Measurements from ENCODE around the gene CTDSPL. TPM values are rescaled to one million over a fixed set of nuclear protein-coding genes. Genes with fewer than 3 reads are reported as not detected.

The CTDSPL gene
- total RNA-seq, 4 donors from 2014 or later, result 39.8 to 105 (median 56.2) TPM

DNA sequence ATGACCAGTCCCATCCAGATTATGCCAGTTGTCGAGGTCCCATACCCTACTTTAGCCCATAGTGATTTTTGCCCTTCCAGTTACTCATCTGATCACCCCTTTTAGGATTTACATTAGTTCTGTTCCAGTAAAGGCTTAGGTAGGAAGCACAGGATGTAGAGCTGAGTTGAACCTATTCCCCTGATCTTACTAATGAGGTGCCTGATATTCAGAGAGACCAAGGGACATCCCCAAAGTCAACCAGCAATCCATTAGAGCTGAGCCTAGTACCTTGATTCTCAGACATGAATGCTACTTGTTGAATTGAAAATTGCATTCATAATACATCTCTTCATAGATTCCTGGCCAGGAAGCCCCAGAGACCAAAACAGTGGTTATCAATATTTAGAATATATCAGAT lies 24.7 kb downstream of the CTDSPL start:
- in situ Hi-C loops (cut with MboI; ENCODE audit: low pct_ligation_motif_present in 1 of 4, low pct_unique_long_range_greater_than_20kb in 1 of 4, low sequenced_read_pairs in 3 of 4) (no loop called here), intact Hi-C loops (cut with DNase I; ENCODE audit: low total_unique reads) (no loop called here)
- Histone ChIP-seq H3K36me3 (no peaks in the 10 kb centered on the region), H3K9me3 (no peaks in the 10 kb centered on the region), H3K4me3 (no peak overlapping the region), H3K4me1 (peaks cover 0 to 36% (median 8%) of the 10 kb centered on the region in 4 donors), H3K27me3 (no peaks in the 10 kb centered on the region), H3K27ac (no peak overlapping the region)
- DNase-seq, result no peak
- TF ChIP-seq EP300 (IDR thresholded peaks at IDR 0.05; ENCODE audit: low read depth), result no peak
- TF ChIP-seq CTCF (IDR thresholded peaks at IDR 0.05), result no peak
- no peak for TF ChIP-seq POLR2A (IDR thresholded peaks at IDR 0.05)
- no peak for TF ChIP-seq POLR2AphosphoS5 (IDR thresholded peaks at IDR 0.05)
- WGBS, 2 donors (ENCODE audit: low coverage in 1 of 2), result 68 to 88% methylated on average over 1 of the region's 1 CpG

GRCh38 chr3:37887062-37887461 lies 25.4 kb downstream of the CTDSPL start:
- no peak for DNase-seq
- TF ChIP-seq POLR2A (IDR thresholded peaks at IDR 0.05) (no peak), EP300 (IDR thresholded peaks at IDR 0.05; ENCODE audit: low read depth) (no peak), POLR2AphosphoS5 (IDR thresholded peaks at IDR 0.05) (no peak), CTCF (IDR thresholded peaks at IDR 0.05) (no peak)
- Histone ChIP-seq H3K36me3 (no peaks in the 10 kb centered on the region), H3K9me3 (no peaks in the 10 kb centered on the region), H3K27me3 (no peaks in the 10 kb centered on the region), H3K4me1 (peaks cover 0 to 36% (median 8%) of the 10 kb centered on the region in 4 donors), H3K27ac (no peak overlapping the region), H3K4me3 (no peak overlapping the region)
- in situ Hi-C loops (cut with MboI; ENCODE audit: low pct_ligation_motif_present in 1 of 4, low pct_unique_long_range_greater_than_20kb in 1 of 4, low sequenced_read_pairs in 3 of 4), result no loop called here
- intact Hi-C loops (cut with DNase I; ENCODE audit: low total_unique reads), result no loop called here
- 74 to 92% methylated on average over 2 to 3 of the region's 3 CpGs for WGBS, 2 donors (ENCODE audit: low coverage in 1 of 2)

GRCh38 chr3:37887824-37888223 lies 26.1 kb downstream of the CTDSPL start:
- in situ Hi-C loops (cut with MboI; ENCODE audit: low pct_ligation_motif_present in 1 of 4, low pct_unique_long_range_greater_than_20kb in 1 of 4, low sequenced_read_pairs in 3 of 4) (no loop called here), intact Hi-C loops (cut with DNase I; ENCODE audit: low total_unique reads) (no loop called here)
- Histone ChIP-seq H3K4me3 (no peak overlapping the region), H3K9me3 (no peaks in the 10 kb centered on the region), H3K27ac (no peak overlapping the region), H3K4me1 (peaks cover 4 to 39% (median 13%) of the 10 kb centered on the region in 4 donors), H3K27me3 (no peaks in the 10 kb centered on the region), H3K36me3 (no peaks in the 10 kb centered on the region)
- no peak for DNase-seq
- 90 to 92% methylated on average over 4 of the region's 4 CpGs for WGBS, 2 donors (ENCODE audit: low coverage in 1 of 2)
- TF ChIP-seq CTCF (IDR thresholded peaks at IDR 0.05) (no peak), POLR2A (IDR thresholded peaks at IDR 0.05) (no peak), EP300 (IDR thresholded peaks at IDR 0.05; ENCODE audit: low read depth) (no peak), POLR2AphosphoS5 (IDR thresholded peaks at IDR 0.05) (no peak)

GRCh38 chr3:37888421-37888820 lies 26.7 kb downstream of the CTDSPL start:
- Histone ChIP-seq H3K27ac (no peak overlapping the region), H3K27me3 (no peaks in the 10 kb centered on the region), H3K4me1 (peaks cover 10 to 44% (median 19%) of the 10 kb centered on the region in 4 donors), H3K9me3 (no peaks in the 10 kb centered on the region), H3K36me3 (no peaks in the 10 kb centered on the region), H3K4me3 (no peak overlapping the region)
- intact Hi-C loops (cut with DNase I; ENCODE audit: low total_unique reads) (no loop called here), in situ Hi-C loops (cut with MboI; ENCODE audit: low pct_ligation_motif_present in 1 of 4, low pct_unique_long_range_greater_than_20kb in 1 of 4, low sequenced_read_pairs in 3 of 4) (no loop called here)
- no peak for DNase-seq
- no peak for TF ChIP-seq CTCF (IDR thresholded peaks at IDR 0.05)
- no peak for TF ChIP-seq POLR2A (IDR thresholded peaks at IDR 0.05)
- TF ChIP-seq EP300 (IDR thresholded peaks at IDR 0.05; ENCODE audit: low read depth), result no peak
- no peak for TF ChIP-seq POLR2AphosphoS5 (IDR thresholded peaks at IDR 0.05)
- WGBS, 2 donors (ENCODE audit: low coverage in 1 of 2), result 82 to 84% methylated on average over 2 to 3 of the region's 3 CpGs
